Activated CD4-positive, alpha-beta T cell treated with anti-CD3 and anti-CD28 coated beads, Interleukin-2, Interleukin-4, amounts not matched to agents 100 ng/mL and 50 ng/mL, durations not matched to agents 16 hours and 8 hours (primary cell): ENCODE data around the gene UQCC2.
A peak's percentile ranks its signal among the peaks of the same experiment; 100 is the strongest.

ENCODE experiments used
- DNase-seq: peaks from one replicate; pipeline ENCODE4 v3.0.0-alpha.2; 2020; ENCODE audit warnings: low spot score

The UQCC2 gene

DNA sequence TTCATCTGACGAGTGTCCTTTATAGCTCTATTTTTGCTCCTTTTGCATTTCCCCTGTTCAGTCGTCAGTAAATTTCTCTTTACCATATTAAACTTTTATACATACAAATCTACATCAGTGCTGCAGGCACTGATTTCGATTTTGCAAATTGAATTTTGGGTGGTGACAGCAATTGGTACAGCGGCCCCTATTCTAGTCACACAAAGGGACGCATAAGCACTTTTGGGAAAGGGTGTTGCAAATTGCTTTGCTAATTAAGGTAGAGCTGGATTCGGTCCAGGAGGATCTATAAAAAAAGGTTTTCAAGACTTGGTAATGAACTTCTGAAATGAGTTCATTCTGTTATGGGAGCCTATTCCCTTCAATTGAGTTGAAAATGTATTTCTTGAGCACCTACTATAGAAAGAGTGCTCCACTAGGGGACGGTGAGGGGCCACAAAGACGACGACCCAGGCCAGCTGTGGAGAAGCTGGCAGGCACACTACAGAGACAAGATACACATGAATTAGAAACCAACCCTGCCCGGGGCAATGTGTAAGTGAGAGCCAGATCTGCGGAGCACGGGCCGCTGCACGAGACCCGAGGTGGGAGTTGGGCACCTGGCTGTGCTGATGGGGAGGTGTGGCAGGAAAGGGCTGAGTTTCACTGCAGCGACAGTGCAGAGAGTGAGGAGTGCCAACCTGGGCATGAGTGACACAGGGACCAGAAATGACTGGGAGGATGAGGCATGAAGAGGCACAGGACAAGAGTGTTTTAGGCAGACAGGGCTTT lies 5.4 kb downstream of the UQCC2 start:
- DNase-seq = no peak

GRCh38 chr6:33705268-33705885 lies 6.1 kb downstream of the UQCC2 start:
- no peak for DNase-seq

- DNase-seq = no peak
These were observed 7.1 kb downstream of the UQCC2 start for GRCh38 chr6:33704215-33705066.

- DNase-seq = peak; percentile 35
These were observed 9.0 kb downstream of the UQCC2 start for GRCh38 chr6:33702345-33702977.

- peak; percentile 69 for DNase-seq
These were observed 11.0 kb downstream of the UQCC2 start for GRCh38 chr6:33700391-33701050.

GRCh38 chr6:33699739-33700138 lies 11.8 kb downstream of the UQCC2 start:
- no peak for DNase-seq

DNA sequence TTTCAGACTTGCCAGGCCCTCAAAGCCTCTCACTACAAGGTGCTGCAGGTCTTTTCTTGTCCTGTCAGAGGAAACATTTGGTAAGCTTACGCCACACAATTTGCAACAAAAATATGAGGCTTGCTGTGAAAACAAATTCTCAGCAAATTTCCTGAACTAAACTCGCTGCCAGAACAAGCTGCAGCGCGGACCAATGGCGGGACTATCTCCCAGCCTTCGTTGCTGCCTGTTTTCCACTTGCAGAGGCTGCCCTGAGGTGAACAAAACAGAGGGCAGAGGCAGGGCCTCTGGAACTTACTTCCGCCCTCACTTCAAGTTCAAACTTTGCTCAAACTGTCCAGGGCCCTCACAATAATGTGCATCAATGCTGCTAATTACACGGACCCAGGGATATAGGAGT lies 12.4 kb downstream of the UQCC2 start:
- no peak for DNase-seq

- DNase-seq = no peak
These were observed 13.0 kb downstream of the UQCC2 start for GRCh38 chr6:33698494-33698893.

GRCh38 chr6:33697845-33698244 lies 13.7 kb downstream of the UQCC2 start:
- DNase-seq = no peak

- DNase-seq = peak; percentile 14
These were observed 14.7 kb downstream of the UQCC2 start for GRCh38 chr6:33696548-33697518.

- no peak for DNase-seq
These were observed 15.4 kb downstream of the UQCC2 start for GRCh38 chr6:33696076-33696475.

DNA sequence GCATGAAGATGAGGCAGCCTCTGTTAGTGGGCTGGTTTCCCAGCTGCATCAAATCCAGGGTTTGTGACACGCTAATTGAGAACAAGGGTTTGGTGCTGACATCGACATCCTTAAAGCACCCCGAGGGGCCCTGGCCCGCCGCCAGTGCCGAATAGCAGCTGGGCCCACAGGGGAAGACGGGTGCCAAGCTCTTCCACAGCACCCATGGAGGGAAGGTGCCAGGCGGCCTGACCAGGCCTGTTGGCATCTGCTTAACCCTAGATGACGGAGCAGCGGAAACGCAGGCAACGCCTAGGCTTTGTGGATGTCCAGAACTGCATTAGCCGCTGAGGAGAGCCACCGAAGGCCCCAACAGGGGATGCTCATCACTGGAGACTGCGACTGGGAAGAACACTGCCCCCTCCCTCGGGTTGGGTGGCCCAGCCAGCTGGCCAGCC lies 16.0 kb downstream of the UQCC2 start:
- DNase-seq = no peak

- DNase-seq = no peak
These were observed 16.5 kb downstream of the UQCC2 start for GRCh38 chr6:33694977-33695376.

DNA sequence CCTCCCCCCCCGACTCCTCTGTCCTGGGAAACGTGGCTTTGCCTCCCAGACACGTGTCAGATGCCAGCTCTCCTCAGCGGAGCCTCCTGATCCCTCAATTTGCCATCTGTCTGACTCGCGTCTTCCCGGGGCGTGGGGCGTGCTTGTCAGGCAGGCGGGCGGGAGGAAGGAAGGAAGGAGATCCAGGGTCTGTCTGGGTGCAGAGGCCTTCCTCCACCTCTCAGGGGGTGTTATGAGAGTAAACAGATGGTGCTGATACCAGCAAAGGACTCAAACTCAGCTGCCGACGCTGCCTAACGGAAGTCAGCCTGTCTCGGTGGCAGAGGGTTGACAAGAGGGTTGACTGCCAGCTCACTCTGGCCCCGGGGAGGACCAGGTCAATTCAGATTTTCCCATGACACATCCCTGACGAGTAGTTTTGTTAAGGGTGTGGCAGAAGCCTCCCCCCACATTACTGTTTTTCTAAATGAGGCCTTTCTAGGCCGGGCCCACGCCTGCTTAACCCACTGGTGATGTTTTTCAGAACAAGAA lies 17.0 kb downstream of the UQCC2 start:
- peak; percentile 78 for DNase-seq

- DNase-seq = no peak
These were observed 18.1 kb downstream of the UQCC2 start for GRCh38 chr6:33693186-33694105.

- DNase-seq = peak; percentile 76
These were observed 18.7 kb downstream of the UQCC2 start for GRCh38 chr6:33692760-33693158.

- DNase-seq = no peak
These were observed 19.3 kb downstream of the UQCC2 start for GRCh38 chr6:33692078-33692759.

DNA sequence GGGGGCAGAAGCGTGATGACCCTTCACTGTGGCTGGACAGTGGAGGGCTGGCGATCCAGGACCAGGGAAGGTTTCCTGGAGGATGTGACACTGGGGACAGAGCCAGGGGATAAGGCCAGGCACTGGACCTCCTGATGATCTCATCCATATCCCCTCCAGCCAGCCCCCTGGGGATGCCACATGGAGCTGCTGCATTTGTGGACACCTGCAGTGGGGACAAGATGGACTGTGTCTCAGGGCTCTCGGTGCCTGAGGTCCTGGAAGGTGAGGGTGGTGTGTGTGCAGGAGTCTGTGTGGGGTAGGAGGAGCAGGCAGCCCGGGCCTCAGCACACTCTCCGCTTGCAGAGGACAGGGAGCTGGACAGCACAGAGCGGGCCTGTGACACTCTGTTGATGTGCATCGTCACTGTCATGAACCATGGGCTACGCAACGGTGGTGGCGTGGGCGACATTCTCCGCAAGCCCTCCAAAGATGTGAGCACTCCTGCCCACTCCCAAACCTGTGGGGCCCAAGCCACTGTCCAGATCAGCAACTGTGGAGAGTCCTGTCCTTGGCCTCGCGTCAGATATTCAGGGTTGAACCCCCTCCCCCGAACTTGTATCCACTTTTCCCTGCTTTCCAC lies 19.9 kb downstream of the UQCC2 start:
- no peak for DNase-seq
